G401 (cell line): Measurements from ENCODE around the gene TMEM14B. TPM values are rescaled to one million over a fixed set of nuclear protein-coding genes. Genes with fewer than 3 reads are reported as not detected.
"Not testable (repeated sequence)": the region's sequence is repeated elsewhere in the genome, so short reads cannot be mapped to it uniquely, and the experiment has no call there.

ENCODE experiments used
- DNase-seq: peaks from one replicate; pipeline ENCODE4 v3.0.0-alpha.2; 2015; ENCODE audit warnings: low spot score
- in situ Hi-C: cut with HindIII; loops from 2 replicates; pipeline ENCODE4 v1.10.0; 2016; ENCODE audit warnings: low sequenced_read_pairs, mixed read lengths
- total RNA-seq: library from RNA; depleted of rRNA; stranded (reverse); fragments of >200 nt; shearing (Covaris generic); gene quantifications from 2 replicates; pipeline ENCODE4 v1.2.3, GENCODE V29; 2014

TMEM14B gene
- total RNA-seq, 1 experiment from 2014 or later = 150 TPM

- DNase-seq = no peak
- in situ Hi-C loops = no loop called here
These were observed 5.4 kb upstream of the TMEM14B start for GRCh38 chr6:10742251-10742650.

- no peak for DNase-seq
- in situ Hi-C loops = no loop called here
These were observed 4.1 kb upstream of the TMEM14B start for GRCh38 chr6:10743515-10743914.

GRCh38 chr6:10745116-10745515 is 2.5 kb upstream of the TMEM14B start:
- in situ Hi-C loops = no loop called here
- DNase-seq = no peak

- DNase-seq = no peak
- in situ Hi-C loops = no loop called here
These were observed 722 bp upstream of the TMEM14B start for GRCh38 chr6:10746915-10747250.

- in situ Hi-C loops = no loop called here
- no peak for DNase-seq
These were observed 2.1 kb downstream of the TMEM14B start for GRCh38 chr6:10749734-10750133.

- DNase-seq, in situ Hi-C loops: not testable (repeated sequence)
These were observed 3.0 kb downstream of the TMEM14B start for GRCh38 chr6:10750568-10750967.

GRCh38 chr6:10751757-10752156 is 4.2 kb downstream of the TMEM14B start:
- DNase-seq, in situ Hi-C loops: not testable (repeated sequence)

- DNase-seq = no peak
- in situ Hi-C loops = no loop called here
These were observed 8.5 kb downstream of the TMEM14B start for GRCh38 chr6:10756085-10756484.

GRCh38 chr6:10759312-10759839 is 11.8 kb downstream of the TMEM14B start:
- in situ Hi-C loops = no loop called here
- DNase-seq = peak; percentile 55

GRCh38 chr6:10759884-10760329 is 12.3 kb downstream of the TMEM14B start:
- peak; percentile 18 for DNase-seq
- in situ Hi-C loops = no loop called here

GRCh38 chr6:10763006-10763405 is 15.4 kb downstream of the TMEM14B start:
- no peak for DNase-seq
- in situ Hi-C loops = no loop called here

- DNase-seq = no peak
- in situ Hi-C loops = no loop called here
These were observed 21.8 kb downstream of the TMEM14B start for GRCh38 chr6:10769419-10769818.

- DNase-seq = no peak
- in situ Hi-C loops = no loop called here
These were observed 23.8 kb downstream of the TMEM14B start for GRCh38 chr6:10771371-10771894.

GRCh38 chr6:10778230-10778629 is 30.6 kb downstream of the TMEM14B start:
- DNase-seq = no peak
- in situ Hi-C loops = no loop called here

- in situ Hi-C loops = no loop called here
- peak; percentile 11 for DNase-seq
These were observed 31.5 kb downstream of the TMEM14B start for GRCh38 chr6:10779076-10779475.

- in situ Hi-C loops = no loop called here
- no peak for DNase-seq
These were observed 44.1 kb downstream of the TMEM14B start for GRCh38 chr6:10791673-10792072.

GRCh38 chr6:10792101-10792500 is 44.5 kb downstream of the TMEM14B start:
- in situ Hi-C loops = no loop called here
- no peak for DNase-seq

GRCh38 chr6:10793035-10793434 is 45.4 kb downstream of the TMEM14B start:
- in situ Hi-C loops = no loop called here

GRCh38 chr6:10793695-10794094 is 46.1 kb downstream of the TMEM14B start:
- no peak for DNase-seq
- in situ Hi-C loops = no loop called here

More at GRCh38 chr6:10793035-10793434, 45.4 kb downstream of the TMEM14B start:
- no peak for DNase-seq

GRCh38 chr6:10794239-10794638 is 46.6 kb downstream of the TMEM14B start:
- in situ Hi-C loops = no loop called here

GRCh38 chr6:10800810-10801209 is 53.2 kb downstream of the TMEM14B start:
- in situ Hi-C loops = no loop called here
- DNase-seq = no peak

More at GRCh38 chr6:10794239-10794638, 46.6 kb downstream of the TMEM14B start:
- DNase-seq = no peak
